ENCODE measurements around the gene NUDT5.
"Not testable (repeated sequence)": the region's sequence is repeated elsewhere in the genome, so short reads cannot be mapped to it uniquely, and the experiment has no call there.

NUDT5 gene

DNA sequence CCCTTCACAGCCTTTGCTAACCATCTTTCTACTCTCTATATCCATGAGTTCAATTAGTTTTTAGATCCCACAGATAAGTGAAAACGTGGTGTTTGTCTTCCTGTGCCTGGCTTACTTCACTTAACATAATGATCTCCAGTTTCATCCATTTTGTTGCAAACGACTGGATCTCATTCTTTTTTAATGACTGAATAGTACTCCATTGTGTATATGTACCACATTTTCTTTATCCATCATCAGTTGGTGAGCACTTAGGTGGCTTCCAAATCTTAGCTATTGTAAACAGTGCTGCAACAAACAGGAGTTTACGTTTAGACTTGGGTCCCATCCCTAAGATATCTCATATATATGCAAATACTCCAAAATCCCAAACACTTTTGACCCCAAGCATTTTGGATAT is 9.4 kb upstream of the NUDT5 start:
- in situ Hi-C loops (cut with MboI; ENCODE audit: low sequenced_read_pairs) = no loop called here

DNA sequence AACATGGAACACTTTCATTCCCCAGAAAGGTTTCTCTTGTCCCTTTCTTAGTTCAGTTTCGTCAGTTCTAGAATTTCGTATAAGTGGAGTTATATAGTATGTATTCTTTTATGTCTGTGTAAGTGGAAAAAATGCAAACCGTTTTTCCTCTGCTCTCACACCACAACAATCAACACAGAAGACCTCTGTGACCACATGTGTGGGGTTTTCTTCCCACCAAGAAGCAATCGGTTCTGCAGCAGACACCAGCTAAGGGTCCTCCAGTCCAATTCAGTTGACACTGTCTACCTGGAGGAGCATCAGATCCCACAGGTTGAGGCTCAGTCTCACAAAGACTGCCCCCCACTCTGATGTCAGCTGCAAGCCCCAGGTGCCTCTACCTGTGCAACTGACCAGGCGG is 6.5 kb upstream of the NUDT5 start:
- in situ Hi-C loops (cut with MboI; ENCODE audit: low sequenced_read_pairs) = no loop called here

GRCh38 chr10:12201543-12201942 is 5.9 kb upstream of the NUDT5 start:
- in situ Hi-C loops (cut with MboI; ENCODE audit: low sequenced_read_pairs) = no loop called here

- in situ Hi-C loops (cut with MboI; ENCODE audit: low sequenced_read_pairs) = no loop called here
Measured at GRCh38 chr10:12200850-12201249, 5.2 kb upstream of the NUDT5 start.

DNA sequence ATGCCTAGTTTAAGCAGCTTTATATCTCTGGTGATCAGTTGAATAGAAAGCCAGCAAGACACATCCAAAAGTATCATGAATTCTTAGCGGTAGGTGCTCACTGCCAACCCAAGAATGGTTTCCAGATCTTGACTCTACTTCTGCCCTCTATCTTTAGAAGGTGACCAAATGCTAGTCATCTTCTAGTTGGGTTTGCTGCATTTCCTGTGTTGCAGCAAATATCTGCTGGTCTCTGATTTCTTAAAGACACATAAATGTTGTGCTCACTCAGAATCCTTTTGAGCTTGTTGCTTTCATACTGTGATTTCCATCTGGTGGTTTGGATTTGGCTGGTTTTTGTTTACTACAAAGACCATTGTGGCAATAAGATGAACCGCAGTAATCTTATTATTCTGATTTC is 2.5 kb upstream of the NUDT5 start:
- in situ Hi-C loops (cut with MboI; ENCODE audit: low sequenced_read_pairs) = no loop called here

DNA sequence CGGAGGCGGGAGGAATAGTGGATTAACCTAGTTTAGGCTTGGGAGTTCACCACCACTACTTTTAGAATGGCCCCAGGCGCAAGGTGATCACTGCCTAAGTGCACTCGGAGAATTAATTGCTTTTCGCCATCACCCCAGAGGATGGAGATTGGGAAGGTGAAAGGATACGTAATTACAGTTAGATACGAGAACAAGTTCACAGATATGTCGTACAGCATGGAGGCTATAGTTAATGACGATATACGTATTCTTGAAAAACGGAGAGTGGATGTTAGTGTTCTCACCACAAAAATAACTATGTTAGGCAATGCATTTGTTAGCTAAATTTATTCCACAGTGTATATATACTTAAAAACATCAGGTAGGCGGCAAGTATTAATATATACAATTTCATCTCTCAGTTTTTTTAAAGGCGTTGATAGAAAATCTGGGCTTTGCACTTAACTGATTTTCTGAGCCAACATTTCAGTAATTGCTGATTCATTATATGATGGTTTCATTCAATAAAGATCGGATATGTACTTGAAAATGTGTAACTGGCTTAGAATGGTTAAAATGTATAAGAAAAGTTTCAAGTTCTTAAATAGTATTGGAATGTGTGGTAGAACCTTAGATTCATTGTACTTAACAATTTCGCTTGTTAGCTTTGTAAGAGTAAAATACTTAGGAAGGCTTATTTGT is 980 bp upstream of the NUDT5 start:
- in situ Hi-C loops (cut with MboI; ENCODE audit: low sequenced_read_pairs) = no loop called here

DNA sequence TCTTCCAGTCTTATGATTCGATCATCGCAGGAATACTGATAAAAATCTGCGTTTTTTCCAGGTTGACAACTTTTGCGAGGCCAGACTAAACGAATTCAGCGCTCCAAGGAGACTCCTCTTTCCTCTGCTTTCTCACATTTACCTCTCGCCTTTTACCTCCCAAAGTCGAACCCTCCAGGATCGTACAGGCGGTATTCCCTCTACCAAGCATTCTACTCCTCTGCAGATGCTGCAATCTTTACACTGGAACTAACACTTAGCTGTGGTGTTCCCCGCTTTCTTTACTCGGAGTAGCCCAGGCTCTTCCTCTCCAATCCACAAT is 449 bp downstream of the NUDT5 start:
- in situ Hi-C loops (cut with MboI; ENCODE audit: low sequenced_read_pairs) = no loop called here

- in situ Hi-C loops (cut with MboI; ENCODE audit: low sequenced_read_pairs) = no loop called here
Measured at GRCh38 chr10:12194752-12195271, 879 bp downstream of the NUDT5 start.

- in situ Hi-C loops (cut with MboI; ENCODE audit: low sequenced_read_pairs) = no loop called here
Measured at GRCh38 chr10:12193193-12193592, 2.5 kb downstream of the NUDT5 start.

- in situ Hi-C loops (cut with MboI; ENCODE audit: low sequenced_read_pairs) = no loop called here
Measured at GRCh38 chr10:12191715-12192114, 4.0 kb downstream of the NUDT5 start.

- in situ Hi-C loops (cut with MboI; ENCODE audit: low sequenced_read_pairs) = no loop called here
Measured at GRCh38 chr10:12189426-12189825, 6.3 kb downstream of the NUDT5 start.

DNA sequence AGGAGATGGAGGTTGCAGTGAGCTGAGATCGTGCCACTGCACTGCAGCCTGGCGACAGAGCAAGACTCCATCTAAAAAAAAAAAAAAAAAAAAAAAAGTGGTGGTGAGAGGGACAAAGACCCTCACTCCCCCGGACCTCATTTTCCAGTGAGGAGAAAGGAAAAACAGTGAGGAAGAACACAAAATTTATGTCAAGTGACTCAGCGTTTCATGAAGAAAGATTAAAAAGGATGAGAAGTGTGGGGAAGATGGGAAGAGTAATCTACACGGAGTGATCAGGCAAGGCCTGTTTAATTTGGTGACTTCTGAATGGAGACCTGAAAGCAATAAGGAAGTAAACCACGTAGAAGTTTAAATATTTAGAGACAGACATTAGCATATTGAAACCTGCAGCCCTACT is 7.0 kb downstream of the NUDT5 start:
- in situ Hi-C loops (cut with MboI; ENCODE audit: low sequenced_read_pairs) = no loop called here

DNA sequence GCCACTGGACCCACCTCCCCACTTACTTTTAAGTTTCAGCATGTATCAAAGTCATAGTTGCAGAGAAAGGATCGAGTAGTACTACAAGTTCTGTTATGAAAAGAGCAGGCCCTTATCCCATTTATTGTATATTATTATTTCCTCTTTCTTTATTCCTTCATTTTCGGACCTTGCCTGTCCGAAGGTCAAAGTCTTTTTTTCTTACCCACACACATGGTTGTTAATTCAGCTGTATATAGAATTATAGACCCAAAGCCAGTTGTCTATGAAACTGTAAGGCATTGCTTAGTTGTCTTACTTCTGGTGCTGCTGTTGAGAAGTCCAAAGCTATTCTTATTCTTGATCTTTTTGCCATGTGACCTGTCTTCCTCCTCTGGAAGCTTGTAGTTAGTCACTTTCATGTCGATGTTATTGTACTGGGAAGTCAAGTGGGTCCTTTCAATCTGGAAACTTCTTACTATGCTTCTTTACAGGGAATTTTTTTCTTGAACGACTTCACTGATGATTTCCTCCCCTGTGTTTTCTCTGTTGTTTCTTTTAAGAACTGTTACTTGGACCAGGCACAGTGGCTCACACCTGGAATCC is 8.3 kb downstream of the NUDT5 start:
- in situ Hi-C loops (cut with MboI; ENCODE audit: low sequenced_read_pairs) = no loop called here

GRCh38 chr10:12186323-12186722 is 9.4 kb downstream of the NUDT5 start:
- in situ Hi-C loops (cut with MboI; ENCODE audit: low sequenced_read_pairs) = no loop called here

GRCh38 chr10:12184165-12184564 is 11.5 kb downstream of the NUDT5 start:
- in situ Hi-C loops (cut with MboI; ENCODE audit: low sequenced_read_pairs) = no loop called here

GRCh38 chr10:12181065-12181775 is 14.5 kb downstream of the NUDT5 start:
- in situ Hi-C loops (cut with MboI; ENCODE audit: low sequenced_read_pairs) = no loop called here

GRCh38 chr10:12180221-12180974 is 15.3 kb downstream of the NUDT5 start:
- in situ Hi-C loops (cut with MboI; ENCODE audit: low sequenced_read_pairs) = no loop called here

- in situ Hi-C loops (cut with MboI; ENCODE audit: low sequenced_read_pairs) = no loop called here
Measured at GRCh38 chr10:12179606-12180170, 16.0 kb downstream of the NUDT5 start.

DNA sequence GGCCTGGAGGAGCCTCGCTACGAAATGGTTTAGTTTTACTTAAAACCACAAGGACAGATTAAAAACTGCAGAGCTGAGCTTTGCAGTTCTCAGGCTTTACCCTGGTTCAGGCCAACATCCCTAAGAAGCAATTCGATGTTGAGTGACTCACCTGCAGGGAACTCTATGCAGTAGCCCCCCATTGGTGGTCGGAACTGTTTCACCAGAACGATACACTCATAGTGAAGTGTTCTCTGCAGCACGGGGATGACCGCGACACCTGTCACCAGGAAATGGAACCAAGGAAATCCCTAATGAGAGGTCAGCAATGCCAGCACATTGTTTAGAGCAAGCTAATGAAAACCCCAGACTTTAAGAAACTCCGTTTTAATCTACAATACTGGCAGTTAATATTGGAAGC is 18.0 kb downstream of the NUDT5 start:
- in situ Hi-C loops (cut with MboI; ENCODE audit: low sequenced_read_pairs) = no loop called here

DNA sequence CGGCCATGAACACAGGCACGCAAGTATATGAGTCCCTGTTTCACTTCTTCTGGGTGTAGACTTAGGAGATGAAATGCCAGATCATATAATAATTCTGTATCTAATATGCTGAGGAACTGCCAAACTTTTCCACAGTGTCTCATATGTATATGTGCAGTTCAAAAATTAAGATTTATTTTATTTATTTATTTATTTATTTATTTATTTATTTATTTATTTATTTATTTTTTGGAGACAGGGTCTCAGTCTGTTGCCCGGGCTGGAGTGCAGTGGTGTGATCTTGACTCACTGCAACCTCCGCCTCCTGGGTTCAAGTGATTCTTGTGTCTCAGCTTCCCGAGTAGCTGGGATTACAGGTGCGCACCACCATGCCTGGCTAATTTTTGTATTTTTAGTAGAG is 24.2 kb downstream of the NUDT5 start:
- in situ Hi-C loops (cut with MboI; ENCODE audit: low sequenced_read_pairs) = not testable (repeated sequence)

Measured in HL-60/S4 treated with retinoic acid at 250 ng/mL for 4 days and 3 days (cell line).